H1 (cell line): Measurements from ENCODE around the gene ZBTB9. TPM values are rescaled to one million over a fixed set of nuclear protein-coding genes. Genes with fewer than 3 reads are reported as not detected.

ENCODE experiments used
- CTCF ChIA-PET: fragments of 300-600 bp; sonication (Branson Sonifier 250); formaldehyde crosslinking; loops from one replicate; lab custom pipeline; 2021; ENCODE audit not compliant: partially characterized antibody; lab: Charles Lee
- POLR2A ChIA-PET: fragments of 300-600 bp; sonication (Branson Sonifier 250); formaldehyde crosslinking; loops from one replicate; lab custom pipeline; 2021; ENCODE audit warnings: inconsistent platforms; ENCODE audit not compliant: partially characterized antibody; lab: Charles Lee
- DNase-seq, 2 experiments: peaks; one replicate each; pipeline versions ENCODE4 v3.0.0 to v3.0.0-alpha.2; 2010 to 2022; ENCODE audit warnings: low spot score in 2 of 2, low read depth in 1 of 2, mixed read lengths in 1 of 2
- FAIRE-seq: peaks from 2 replicates; lab custom pipeline; 2011; peaks lifted over from hg19 to GRCh38; lab: Jason Lieb, UNC
- H2AFZ ChIP-seq: 2 replicates; pipeline ENCODE4 v1.8.1; 2012; ENCODE audit warnings: low read length, inconsistent platforms
- H2AK5ac ChIP-seq: 2 replicates; pipeline ENCODE4 v1.6.1; 2013; ENCODE audit warnings: low read depth, low read length
- H2BK120ac ChIP-seq: replicated peaks from 2 replicates; pipeline ENCODE3; 2013; ENCODE audit warnings: low read depth, low read length, inconsistent platforms
- H2BK12ac ChIP-seq: 2 replicates; pipeline ENCODE4 v1.6.1; 2013; ENCODE audit warnings: low read depth, low read length
- H2BK15ac ChIP-seq: 2 replicates; pipeline ENCODE4 v1.6.1; 2013; ENCODE audit warnings: low read length
- H2BK20ac ChIP-seq: 2 replicates; pipeline ENCODE4 v1.6.1; 2013; ENCODE audit warnings: low read length
- H2BK5ac ChIP-seq: 2 replicates; pipeline ENCODE4 v1.6.1; 2013; ENCODE audit warnings: low read depth, low read length
- H3K14ac ChIP-seq: 2 replicates; pipeline ENCODE4 v1.6.1; 2013; ENCODE audit warnings: inconsistent platforms; ENCODE audit not compliant: insufficient read length
- H3K18ac ChIP-seq: 2 replicates; pipeline ENCODE4 v1.6.1; 2013; ENCODE audit warnings: low read length; ENCODE audit errors: extremely low read depth
- H3K23ac ChIP-seq: 2 replicates; pipeline ENCODE4 v1.6.1; 2013; ENCODE audit warnings: inconsistent platforms; ENCODE audit not compliant: insufficient read length
- H3K23me2 ChIP-seq: 2 replicates; pipeline ENCODE4 v1.6.1; 2013; ENCODE audit warnings: low read depth, low read length
- H3K27ac ChIP-seq: 2 replicates; pipeline ENCODE4 v1.6.1; 2011; ENCODE audit warnings: low read depth, low read length, inconsistent platforms
- H3K27me3 ChIP-seq, 4 experiments: replicated peaks in 1 of 4; 1 replicate in 1 of 4; 2 replicates in 3 of 4; pipeline versions ENCODE4 v1.6.1 to v1.8.1; 2011 to 2013; ENCODE audit warnings: low read length in 3 of 4, mild to moderate bottlenecking in 3 of 4, inconsistent platforms in 2 of 4, mixed read lengths in 2 of 4, moderate library complexity in 1 of 4; ENCODE audit not compliant: control insufficient read depth in 3 of 4, insufficient read depth in 3 of 4; ENCODE audit errors: extremely low read depth in 1 of 4
- H3K36me3 ChIP-seq, 4 experiments: 2 replicates each; pipeline versions ENCODE4 v1.6.1 to v1.8.1; 2011 to 2013; ENCODE audit warnings: mild to moderate bottlenecking in 4 of 4, low read length in 3 of 4, moderate library complexity in 2 of 4, control low read depth in 1 of 4, inconsistent platforms in 1 of 4; ENCODE audit not compliant: insufficient read depth in 4 of 4, control insufficient read depth in 2 of 4
- H3K4ac ChIP-seq: replicated peaks from 2 replicates; pipeline ENCODE3; 2013; ENCODE audit warnings: low read length, low read depth, mixed read lengths, inconsistent platforms; ENCODE audit not compliant: insufficient read length
- H3K4me1 ChIP-seq, 4 experiments: replicated peaks in 1 of 4; 1 replicate in 1 of 4; 2 replicates in 3 of 4; pipeline versions ENCODE4 v1.6.1 to v1.8.1; 2011 to 2013; ENCODE audit warnings: low read length in 3 of 4, inconsistent platforms in 2 of 4, mixed read lengths in 1 of 4; ENCODE audit not compliant: insufficient read depth in 4 of 4, control insufficient read depth in 3 of 4
- H3K4me2 ChIP-seq, 2 experiments: 2 replicates each; pipeline versions ENCODE4 v1.6.1 to v1.8.1; 2011 to 2013; ENCODE audit warnings: low read depth in 2 of 2, low read length in 2 of 2, control low read depth in 1 of 2, inconsistent platforms in 1 of 2, mild to moderate bottlenecking in 1 of 2; ENCODE audit not compliant: insufficient read depth in 1 of 2
- H3K4me3 ChIP-seq, 4 experiments: fragments of 200-600, 300-600 bp in 1 of 4; sonication (generic), shearing (Covaris generic), sonication (Bioruptor Twin) in 1 of 4; 2 replicates each; pipeline versions ENCODE4 v1.5.1 to v1.8.1; 2011 to 2016; ENCODE audit warnings: low read length in 4 of 4, low read depth in 3 of 4, control low read depth in 2 of 4, inconsistent platforms in 2 of 4, mild to moderate bottlenecking in 2 of 4, mixed read lengths in 1 of 4, moderate library complexity in 1 of 4; ENCODE audit not compliant: insufficient read depth in 2 of 4; ENCODE audit errors: extremely low read depth in 1 of 4
- H3K56ac ChIP-seq: replicated peaks from 2 replicates; pipeline ENCODE3; 2013; ENCODE audit warnings: low read depth, mild to moderate bottlenecking, mixed read lengths, low read length, inconsistent platforms; ENCODE audit not compliant: insufficient read length
- H3K79me1 ChIP-seq: 2 replicates; pipeline ENCODE4 v1.6.1; 2013; ENCODE audit warnings: low read depth, low read length, control low read depth
- H3K79me2 ChIP-seq, 2 experiments: 2 replicates each; pipeline versions ENCODE4 v1.6.1 to v1.8.1; 2012 to 2013; ENCODE audit warnings: low read length in 2 of 2, mild to moderate bottlenecking in 2 of 2, inconsistent platforms in 1 of 2; ENCODE audit not compliant: insufficient read depth in 2 of 2, control insufficient read depth in 1 of 2
- H3K9ac ChIP-seq, 4 experiments: replicated peaks in 1 of 4; 1 replicate in 1 of 4; 2 replicates in 3 of 4; pipeline versions ENCODE4 v1.6.1 to v1.8.1; 2011 to 2013; ENCODE audit warnings: low read depth in 3 of 4, low read length in 3 of 4, control low read depth in 2 of 4, mild to moderate bottlenecking in 2 of 4, moderate library complexity in 2 of 4, inconsistent platforms in 1 of 4; ENCODE audit errors: extremely low read depth in 1 of 4
- H3K9me3 ChIP-seq, 2 experiments: 2 replicates each; pipeline versions ENCODE4 v1.6.1 to v1.8.1; 2012 to 2013; ENCODE audit warnings: mild to moderate bottlenecking in 2 of 2, moderate library complexity in 2 of 2, control low read depth in 1 of 2, inconsistent platforms in 1 of 2, low read depth in 1 of 2, low read length in 1 of 2, mixed read lengths in 1 of 2; ENCODE audit not compliant: insufficient read depth in 2 of 2
- H4K20me1 ChIP-seq, 2 experiments: replicated peaks in 1 of 2; 2 replicates each; pipeline versions ENCODE3 to v1.8.1; 2011 to 2013; ENCODE audit warnings: inconsistent platforms in 2 of 2, low read length in 2 of 2, mild to moderate bottlenecking in 1 of 2; ENCODE audit not compliant: insufficient read depth in 2 of 2, control insufficient read depth in 1 of 2
- H4K5ac ChIP-seq: 2 replicates; pipeline ENCODE4 v1.6.1; 2013; ENCODE audit warnings: low read length, low read depth, mixed read lengths, inconsistent platforms; ENCODE audit not compliant: insufficient read length
- H4K8ac ChIP-seq: 2 replicates; pipeline ENCODE4 v1.8.0; 2013; ENCODE audit warnings: mild to moderate bottlenecking, moderate library complexity, low read length, inconsistent platforms; ENCODE audit not compliant: insufficient read depth; ENCODE audit errors: extremely low read depth
- H4K91ac ChIP-seq: replicated peaks from 2 replicates; pipeline ENCODE3; 2013; ENCODE audit warnings: low read length, mixed read lengths, inconsistent platforms; ENCODE audit not compliant: insufficient read length
- BACH1 ChIP-seq: IDR thresholded peaks from 2 replicates; pipeline ENCODE4 v1.6.1; 2012; ENCODE audit warnings: low read length, improper control_type of control experiment
- CBX5 ChIP-seq: fragments of 300-800, 300-1000 bp; sonication (generic); IDR thresholded peaks from 2 replicates; pipeline ENCODE4 v1.7.1; 2016; ENCODE audit warnings: antibody characterized with exemption, low read length, low read depth
- CREB1 ChIP-seq: IDR thresholded peaks from 2 replicates; pipeline ENCODE4 v1.6.1; 2012; ENCODE audit warnings: inconsistent platforms
- FOSL1 ChIP-seq: IDR thresholded peaks from 2 replicates; pipeline ENCODE4 v1.6.1; 2011; ENCODE audit warnings: mild to moderate bottlenecking, low read depth, low read length, moderate library complexity; ENCODE audit not compliant: insufficient read depth
- HDAC6 ChIP-seq: IDR thresholded peaks from one replicate; pipeline ENCODE4 v1.7.1; 2012; ENCODE audit warnings: low read depth, mild to moderate bottlenecking, inconsistent platforms, low read length, moderate library complexity
- MAX ChIP-seq: IDR thresholded peaks from 2 replicates; pipeline ENCODE4 v1.6.1; 2012; ENCODE audit warnings: inconsistent platforms
- RBBP5 ChIP-seq: IDR thresholded peaks from 2 replicates; pipeline ENCODE4 v1.7.1; 2012; ENCODE audit warnings: low read depth, mild to moderate bottlenecking, inconsistent platforms, low read length, moderate library complexity, borderline replicate concordance
- SRF ChIP-seq: IDR thresholded peaks from 2 replicates; pipeline ENCODE4 v1.6.1; 2011; ENCODE audit warnings: mild to moderate bottlenecking, low read depth, low read length, moderate library complexity
- SUZ12 ChIP-seq: fragments of 200-600 bp; sonication (generic); IDR thresholded peaks from 2 replicates; pipeline ENCODE4 v1.6.1; 2012; ENCODE audit warnings: mild to moderate bottlenecking, inconsistent platforms, low read length, moderate library complexity, mixed read lengths
- WGBS, 2 experiments: shearing (Covaris generic) in 1 of 2; methylation state at CpG; one replicate each; pipeline versions ENCODE4 v1.1.6 to v1.1.7; 2013 to 2015; ENCODE audit warnings: low lambda C conversion rate in 2 of 2, mixed read lengths in 2 of 2, inconsistent platforms in 1 of 2, low coverage in 1 of 2, missing lambda C conversion rate in 1 of 2; ENCODE audit not compliant: insufficient replicate concordance in 2 of 2, insufficient coverage in 1 of 2, insufficient read length in 1 of 2; ENCODE audit errors: extremely low coverage in 1 of 2, missing lambda C conversion rate in 1 of 2; 5-methylcytosine and 5-hydroxymethylcytosine counted together
- polyA plus RNA-seq, 7 experiments: library from polyadenylated mRNA; depleted of rRNA in 3 of 7; stranded (reverse) in 5 of 7; unstranded in 2 of 7; fragments of >200 nt in 5 of 7; fragments of 200-250 nt in 2 of 7; gene quantifications; 1 replicate in 5 of 7; 2 replicates in 1 of 7; 4 replicates in 1 of 7; pipeline versions ENCODE4 v1.2.1 to v1.2.3, GENCODE V29; 2011 to 2013; ENCODE audit warnings: missing spikeins in 2 of 7, mixed read lengths in 2 of 7
- total RNA-seq: library from RNA; stranded (reverse); fragmentation: NEBNext Ultra II Directional; extraction: Animal tissue kit (Norgen Biotek cat#: 25700); gene quantifications from 2 replicates; pipeline ENCODE4 v1.2.1, GENCODE V29; 2021

Gene ZBTB9
- total and polyA plus RNA-seq, 2 of the 8 experiments (the other 6 are each of a cell fraction or from before 2014, with no cell fraction given): 16.9 to 20.2 TPM

- Histone ChIP-seq H2BK120ac (no peak overlapping the region), H3K9ac (no peak overlapping the region), H3K14ac (no peak overlapping the region), H3K4me2 (no peak overlapping the region), H2BK20ac (no peak overlapping the region), H3K79me2 (no peaks in the 10 kb centered on the region), H2BK15ac (no peak overlapping the region), H3K18ac (no peak overlapping the region), H3K27me3 (no peaks in the 10 kb centered on the region), H2BK12ac (no peak overlapping the region), H3K23me2 (no peaks in the 10 kb centered on the region; the same call in 1 of the 2 replicates), H3K4ac (no peak overlapping the region), H3K9me3 (no peaks in the 10 kb centered on the region), H4K8ac (no peak overlapping the region), H3K79me1 (0 out of 2 replicates have a peak, but pooled peaks cover 2% of the 10 kb centered on the region), H4K91ac (no peak overlapping the region), H3K27ac (no peak overlapping the region), H2AFZ (no peak overlapping the region), H3K23ac (no peak overlapping the region), H3K4me3 (no peak overlapping the region), H3K36me3 (peaks cover 30 to 55% (median 47%) of the 10 kb centered on the region in 4 experiments), H4K20me1 (peaks cover 0 to 13% of the 10 kb centered on the region in 2 experiments), H2AK5ac (no peak overlapping the region), H3K56ac (no peak overlapping the region), H4K5ac (no peak overlapping the region), H2BK5ac (no peak overlapping the region), H3K4me1 (peaks cover 0 to 2% (median 0%) of the 10 kb centered on the region in 4 experiments; a peak in 1 of 7 replicates)
- no peak for DNase-seq
- no peak for TF ChIP-seq CREB1
- TF ChIP-seq FOSL1: no peak
- no peak for TF ChIP-seq HDAC6
- TF ChIP-seq SRF: no peak
- no peak for TF ChIP-seq BACH1
- no peak for TF ChIP-seq RBBP5
- no peak for TF ChIP-seq MAX
- TF ChIP-seq CBX5: no peak
- TF ChIP-seq SUZ12: no peak
- WGBS, 2 experiments: 95% methylated on average over 15 of the region's 15 CpGs; no CpG with 5 or more reads in 1 of the 2 experiments
- FAIRE-seq: no peak
- ChIA-PET CTCF (interaction anchor here (0.5 to 1.0 kb wide), 4 partner anchors 10 to 128 kb away, joined by 3 to 4 read pairs (median 3); partner anchors contain the start of gene B3GALT4), POLR2A (interaction anchor here (1.3 to 1.5 kb wide), 2 partner anchors 13 to 133 kb away, joined by 3 to 5 read pairs; partner anchors contain the start of gene KIFC1)
Observed at GRCh38 chr6:33405386-33405940, 48.9 kb upstream of the ZBTB9 start.
